LNCaP clone FGC (cell line): ENCODE data around the gene RRP12.
A peak's percentile ranks its signal among the peaks of the same experiment; 100 is the strongest.

Source experiments
- DNase-seq: peaks from one replicate; pipeline ENCODE4 v3.0.0-alpha.2; 2011; ENCODE audit warnings: low read depth
- H3K4me3 ChIP-seq: 2 replicates; pipeline ENCODE4 v1.5.1; 2011; ENCODE audit warnings: mild to moderate bottlenecking, low read depth, low read length, control low read depth
- TF ChIP-seq, protein P1 (sequence below): IDR thresholded peaks from 2 replicates; pipeline ENCODE4 v1.5.1; 2012; ENCODE audit warnings: mild to moderate bottlenecking; ENCODE audit not compliant: control insufficient read depth, insufficient read depth; ENCODE audit errors: extremely low read depth

Gene RRP12, protein sequence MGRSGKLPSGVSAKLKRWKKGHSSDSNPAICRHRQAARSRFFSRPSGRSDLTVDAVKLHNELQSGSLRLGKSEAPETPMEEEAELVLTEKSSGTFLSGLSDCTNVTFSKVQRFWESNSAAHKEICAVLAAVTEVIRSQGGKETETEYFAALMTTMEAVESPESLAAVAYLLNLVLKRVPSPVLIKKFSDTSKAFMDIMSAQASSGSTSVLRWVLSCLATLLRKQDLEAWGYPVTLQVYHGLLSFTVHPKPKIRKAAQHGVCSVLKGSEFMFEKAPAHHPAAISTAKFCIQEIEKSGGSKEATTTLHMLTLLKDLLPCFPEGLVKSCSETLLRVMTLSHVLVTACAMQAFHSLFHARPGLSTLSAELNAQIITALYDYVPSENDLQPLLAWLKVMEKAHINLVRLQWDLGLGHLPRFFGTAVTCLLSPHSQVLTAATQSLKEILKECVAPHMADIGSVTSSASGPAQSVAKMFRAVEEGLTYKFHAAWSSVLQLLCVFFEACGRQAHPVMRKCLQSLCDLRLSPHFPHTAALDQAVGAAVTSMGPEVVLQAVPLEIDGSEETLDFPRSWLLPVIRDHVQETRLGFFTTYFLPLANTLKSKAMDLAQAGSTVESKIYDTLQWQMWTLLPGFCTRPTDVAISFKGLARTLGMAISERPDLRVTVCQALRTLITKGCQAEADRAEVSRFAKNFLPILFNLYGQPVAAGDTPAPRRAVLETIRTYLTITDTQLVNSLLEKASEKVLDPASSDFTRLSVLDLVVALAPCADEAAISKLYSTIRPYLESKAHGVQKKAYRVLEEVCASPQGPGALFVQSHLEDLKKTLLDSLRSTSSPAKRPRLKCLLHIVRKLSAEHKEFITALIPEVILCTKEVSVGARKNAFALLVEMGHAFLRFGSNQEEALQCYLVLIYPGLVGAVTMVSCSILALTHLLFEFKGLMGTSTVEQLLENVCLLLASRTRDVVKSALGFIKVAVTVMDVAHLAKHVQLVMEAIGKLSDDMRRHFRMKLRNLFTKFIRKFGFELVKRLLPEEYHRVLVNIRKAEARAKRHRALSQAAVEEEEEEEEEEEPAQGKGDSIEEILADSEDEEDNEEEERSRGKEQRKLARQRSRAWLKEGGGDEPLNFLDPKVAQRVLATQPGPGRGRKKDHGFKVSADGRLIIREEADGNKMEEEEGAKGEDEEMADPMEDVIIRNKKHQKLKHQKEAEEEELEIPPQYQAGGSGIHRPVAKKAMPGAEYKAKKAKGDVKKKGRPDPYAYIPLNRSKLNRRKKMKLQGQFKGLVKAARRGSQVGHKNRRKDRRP (N-terminal part only)

DNA sequence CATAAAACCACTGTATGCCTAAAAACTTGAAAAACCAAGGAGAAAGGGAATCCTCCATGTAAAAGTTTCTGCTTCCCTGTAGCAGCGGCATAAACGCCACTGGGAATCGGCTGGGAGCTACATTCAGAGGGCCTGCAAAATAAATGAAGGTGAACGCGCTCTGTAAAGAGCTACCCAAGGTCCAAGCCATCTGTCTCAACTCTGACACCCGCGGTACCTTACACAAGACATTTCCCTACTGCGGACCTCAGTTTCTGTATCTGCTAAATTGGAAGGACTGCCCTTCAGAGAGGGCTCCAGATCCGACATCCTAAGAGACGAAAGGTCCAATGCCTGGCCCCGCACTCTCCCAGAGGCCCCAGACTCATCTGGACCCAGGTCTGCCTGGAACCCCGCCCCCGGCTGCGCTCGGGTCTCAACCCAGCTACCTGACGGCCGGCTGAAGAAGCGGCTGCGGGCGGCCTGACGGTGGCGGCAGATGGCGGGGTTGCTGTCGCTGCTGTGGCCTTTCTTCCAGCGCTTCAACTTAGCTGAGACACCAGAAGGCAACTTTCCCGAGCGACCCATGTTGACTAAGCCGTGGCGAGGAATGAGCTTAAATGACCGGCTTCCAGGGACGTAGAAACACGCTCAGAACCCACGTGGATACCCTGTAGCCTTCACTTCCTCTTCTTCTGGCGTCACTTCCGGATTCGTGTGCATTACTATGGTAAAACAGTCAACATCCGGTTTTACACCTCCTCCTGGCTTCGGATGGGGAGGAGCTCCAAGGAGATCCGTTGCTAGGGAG is at the start of gene RRP12:
Gene RRP12, minus strand, starts transcription at position 676 of the 790 bp plus-strand sequence. Its CDS starts 109 bp downstream, at position 567.
- peak within 1 kb of the TSS; percentile 84 for H3K4me3 ChIP-seq
- TF ChIP-seq, protein P1, sequence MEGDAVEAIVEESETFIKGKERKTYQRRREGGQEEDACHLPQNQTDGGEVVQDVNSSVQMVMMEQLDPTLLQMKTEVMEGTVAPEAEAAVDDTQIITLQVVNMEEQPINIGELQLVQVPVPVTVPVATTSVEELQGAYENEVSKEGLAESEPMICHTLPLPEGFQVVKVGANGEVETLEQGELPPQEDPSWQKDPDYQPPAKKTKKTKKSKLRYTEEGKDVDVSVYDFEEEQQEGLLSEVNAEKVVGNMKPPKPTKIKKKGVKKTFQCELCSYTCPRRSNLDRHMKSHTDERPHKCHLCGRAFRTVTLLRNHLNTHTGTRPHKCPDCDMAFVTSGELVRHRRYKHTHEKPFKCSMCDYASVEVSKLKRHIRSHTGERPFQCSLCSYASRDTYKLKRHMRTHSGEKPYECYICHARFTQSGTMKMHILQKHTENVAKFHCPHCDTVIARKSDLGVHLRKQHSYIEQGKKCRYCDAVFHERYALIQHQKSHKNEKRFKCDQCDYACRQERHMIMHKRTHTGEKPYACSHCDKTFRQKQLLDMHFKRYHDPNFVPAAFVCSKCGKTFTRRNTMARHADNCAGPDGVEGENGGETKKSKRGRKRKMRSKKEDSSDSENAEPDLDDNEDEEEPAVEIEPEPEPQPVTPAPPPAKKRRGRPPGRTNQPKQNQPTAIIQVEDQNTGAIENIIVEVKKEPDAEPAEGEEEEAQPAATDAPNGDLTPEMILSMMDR = no peak
- peak; percentile 96 for DNase-seq

DNA sequence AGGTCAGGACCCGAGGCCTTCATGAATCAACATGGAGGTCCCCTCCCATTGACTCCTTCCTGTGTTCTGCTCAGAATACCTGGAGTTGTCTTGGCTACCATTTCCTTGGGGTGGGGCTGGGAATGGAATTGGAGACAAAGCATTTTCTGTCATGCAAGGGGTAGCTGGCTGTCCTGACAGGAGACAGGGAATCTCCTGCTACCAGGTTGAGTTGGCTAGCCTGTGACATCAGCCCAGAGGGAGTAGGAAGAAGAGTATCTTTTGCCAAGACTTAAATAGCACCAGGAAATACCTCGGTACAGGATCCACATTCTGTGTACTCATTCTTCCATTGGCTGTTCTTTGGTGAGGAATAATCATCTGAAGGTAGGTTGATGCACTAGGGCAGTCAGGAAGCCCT is 49.7 kb upstream of the RRP12 start:
- DNase-seq = no peak
- TF ChIP-seq, protein P1 = no peak
- no peak overlapping the region for H3K4me3 ChIP-seq

DNA sequence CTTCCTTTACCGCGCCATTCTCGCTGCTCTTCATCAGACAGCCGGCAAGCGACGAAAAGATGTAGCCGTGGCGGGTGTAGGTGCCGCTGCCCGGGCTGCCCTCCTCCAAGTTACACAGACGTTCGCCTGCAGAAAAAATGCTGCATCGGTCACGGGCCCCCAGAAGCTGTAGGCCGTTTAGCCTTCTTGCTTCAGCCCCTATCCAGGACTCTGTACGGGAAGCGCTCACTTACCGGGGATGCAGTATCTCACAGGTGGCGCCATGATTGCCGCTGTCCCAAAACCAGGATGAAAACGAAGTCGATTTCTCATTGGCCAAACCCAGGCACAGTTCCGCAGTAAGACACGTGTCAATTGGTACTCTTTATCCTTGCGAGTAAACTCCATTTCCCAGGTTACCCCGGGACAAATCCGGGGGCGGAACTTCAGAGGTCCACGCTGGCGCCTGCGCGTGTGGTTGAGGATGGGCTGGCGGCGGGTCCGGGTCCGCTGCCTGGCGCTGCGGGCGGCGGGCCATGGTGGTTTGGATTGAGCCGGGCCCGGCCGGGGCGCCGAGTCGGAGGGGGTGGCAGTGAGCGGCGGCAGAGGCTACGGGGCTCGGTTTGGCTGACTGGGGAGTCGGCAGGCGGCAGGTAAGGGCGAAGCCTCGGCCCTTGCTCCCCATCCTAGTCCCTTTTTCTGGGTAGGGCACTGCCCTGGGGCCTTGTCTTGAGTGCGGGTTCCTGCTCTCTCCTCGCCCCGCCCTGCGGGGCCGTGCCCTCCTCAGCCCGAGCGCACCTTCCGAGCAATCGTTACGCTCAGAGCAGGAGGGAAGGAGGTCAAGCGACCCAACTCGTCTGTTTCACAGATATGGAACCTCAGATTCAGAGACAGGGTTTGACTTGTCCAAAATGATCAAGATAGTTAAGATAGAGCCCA is 44.8 kb upstream of the RRP12 start, which contains the start of the genes EXOSC1 and ZDHHC16:
Gene EXOSC1, minus strand, starts transcription at position 285 of the 918 bp plus-strand sequence. Its CDS starts 21 bp downstream, at position 264.
Gene ZDHHC16, plus strand, starts transcription at position 454 of the 918 bp plus-strand sequence. CDS start 5,501 bp downstream, outside the sequence.
- TF ChIP-seq, protein P1 = no peak
- peak; percentile 91 for DNase-seq
- H3K4me3 ChIP-seq = peak within 1 kb of the TSS; percentile 99

DNA sequence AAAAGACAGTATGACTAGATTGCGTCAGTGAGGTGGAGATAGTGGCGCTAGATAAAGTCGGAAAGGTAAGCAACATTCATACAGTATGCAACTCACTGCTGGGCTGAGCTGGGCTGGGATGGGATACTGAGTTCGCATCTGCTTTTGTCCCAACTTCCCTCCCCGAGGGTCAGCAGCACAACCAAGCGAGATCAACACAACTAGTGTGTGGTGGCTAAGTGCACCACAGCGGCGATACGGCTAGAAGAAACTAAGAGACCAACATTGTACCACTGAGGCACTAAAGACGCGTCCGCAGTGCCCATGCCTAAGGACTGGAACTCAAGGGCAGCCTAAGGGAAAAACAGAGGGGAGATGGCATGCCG is 44.2 kb upstream of the RRP12 start:
- DNase-seq = no peak
- peak overlapping the region; percentile 99 for H3K4me3 ChIP-seq
- TF ChIP-seq, protein P1 = no peak

DNA sequence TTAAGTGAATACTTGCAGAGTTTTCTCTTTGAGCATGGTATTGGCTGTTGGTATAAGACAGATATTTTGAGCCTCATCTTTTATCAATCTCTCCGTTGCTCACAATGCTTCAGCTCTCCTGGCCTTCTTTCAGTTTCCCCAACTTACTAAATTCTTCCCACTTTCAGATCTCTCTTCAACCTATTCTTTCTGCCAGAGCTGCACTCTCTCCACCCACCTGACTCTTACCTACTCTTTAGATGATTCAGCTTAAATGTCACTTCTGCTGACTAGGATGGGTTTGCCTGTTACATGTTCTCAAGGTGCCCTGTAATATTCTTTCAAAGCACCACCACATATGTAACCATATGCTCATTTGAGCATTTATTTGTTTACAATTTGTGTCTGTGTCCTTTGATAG is 43.1 kb upstream of the RRP12 start:
- TF ChIP-seq, protein P1 = no peak
- no peak overlapping the region for H3K4me3 ChIP-seq
- no peak for DNase-seq
